Fibroblast of skin of right biceps (primary cell): ENCODE results near the gene FOSL2.

Experiments used
- DNase-seq: peaks from one replicate; pipeline ENCODE4 v3.0.0-alpha.2; 2013

Gene FOSL2

DNA sequence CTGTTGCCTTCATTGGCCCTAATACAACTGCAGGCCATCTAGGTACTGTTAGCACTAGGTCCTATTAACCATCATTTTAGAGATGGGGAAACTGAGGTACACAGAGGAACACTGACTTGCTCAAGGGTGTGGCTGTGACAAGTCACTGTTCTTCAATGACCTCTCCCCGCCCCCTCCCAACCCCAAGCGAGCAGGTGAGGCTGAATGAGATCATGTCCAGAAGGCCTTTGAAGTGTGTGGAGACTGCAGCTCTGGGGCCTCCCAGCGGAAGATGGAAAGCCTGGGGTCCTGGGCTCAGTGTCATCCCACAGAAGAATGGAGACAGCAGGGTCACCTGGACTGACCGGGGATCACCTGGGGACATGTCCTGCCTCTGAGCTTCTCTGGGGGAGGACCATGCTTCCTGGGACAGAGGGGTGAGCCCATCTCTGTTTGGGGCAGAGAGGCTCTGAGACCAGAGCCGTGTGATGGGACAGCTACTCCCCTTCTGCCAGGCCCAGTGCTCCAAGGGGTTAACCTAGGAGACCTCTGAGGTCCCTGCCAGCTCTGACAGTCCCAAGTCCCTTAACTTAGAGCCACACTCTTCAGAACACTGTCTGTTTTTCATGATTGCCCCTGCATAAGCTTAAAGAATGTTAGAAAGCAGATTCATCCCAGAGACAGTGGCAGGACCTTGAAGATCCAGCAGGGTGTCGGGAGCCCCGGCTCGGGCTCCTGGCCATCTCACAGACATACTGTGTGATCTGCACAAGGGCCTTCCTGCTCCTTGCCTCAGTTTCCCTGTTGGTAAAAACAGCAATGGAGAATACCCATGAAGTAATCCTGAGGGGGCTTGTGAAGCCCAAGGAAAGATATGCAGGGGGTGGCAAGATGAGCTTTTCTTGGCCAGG is 16.7 kb upstream of the FOSL2 start:
- DNase-seq: no peak

DNA sequence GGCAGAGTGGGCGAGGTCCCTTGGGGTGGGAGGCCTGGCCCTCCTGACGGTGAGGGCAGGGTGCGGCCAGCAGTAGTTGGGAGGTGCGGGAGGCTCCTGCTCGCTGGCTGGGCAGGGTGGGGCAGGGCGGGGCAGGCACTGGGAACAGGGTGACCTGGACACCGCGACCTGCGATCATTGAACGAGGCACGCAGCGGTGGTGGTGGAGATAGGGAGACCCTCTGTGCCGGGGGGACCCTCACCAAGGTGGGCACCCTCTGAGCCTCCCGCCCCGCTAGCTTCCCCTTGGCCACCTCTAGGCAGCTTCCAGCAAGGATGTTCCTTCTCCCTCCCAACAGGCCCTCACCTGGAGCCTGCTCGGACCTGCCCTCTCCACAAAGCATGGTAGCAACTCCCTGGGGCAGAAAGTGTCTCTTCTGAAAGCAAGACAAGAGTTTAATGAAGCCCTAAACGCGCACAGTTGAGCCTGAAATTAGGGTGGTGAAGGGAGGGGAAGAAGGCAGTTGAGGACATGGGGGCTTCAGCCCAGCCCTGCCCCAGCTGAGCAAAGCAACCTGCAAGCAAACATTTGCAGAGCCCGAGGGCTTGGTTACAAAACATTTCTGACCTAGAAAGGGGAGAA is 15.4 kb upstream of the FOSL2 start:
- no peak for DNase-seq

DNA sequence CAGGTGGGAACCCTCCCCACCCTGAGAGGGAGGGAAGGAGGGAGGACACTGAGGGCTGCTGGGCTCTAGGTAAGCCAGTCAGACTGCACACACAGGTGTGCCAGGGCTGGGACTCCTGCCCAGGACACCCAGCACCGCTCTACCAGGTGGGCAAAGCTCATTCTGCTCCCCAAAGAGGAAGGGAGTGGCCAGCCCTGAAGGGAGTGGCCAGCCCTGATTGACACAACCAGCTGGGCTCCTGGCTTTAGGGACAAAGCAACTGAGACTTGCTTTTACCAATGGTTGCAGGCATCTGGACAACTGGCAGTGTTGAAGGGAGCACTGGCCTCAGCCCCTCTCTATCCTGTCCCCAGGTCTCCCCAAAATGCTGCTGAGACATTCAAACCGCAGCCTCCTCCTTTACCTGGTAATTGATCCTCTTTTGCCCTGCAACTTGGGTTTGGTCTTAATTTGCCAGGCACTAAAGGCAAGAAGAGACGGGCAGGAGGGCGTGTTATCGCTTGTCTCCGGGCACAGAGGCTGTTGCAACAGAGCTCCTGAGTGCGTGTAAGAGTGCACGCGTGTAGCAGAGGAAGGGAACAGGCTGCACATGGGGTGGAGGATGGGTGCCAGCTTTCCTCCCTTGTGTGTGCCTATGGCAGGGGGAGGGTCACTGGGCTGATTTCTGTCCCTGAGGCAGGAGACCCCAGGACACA is 14.5 kb upstream of the FOSL2 start:
- DNase-seq: no peak

DNA sequence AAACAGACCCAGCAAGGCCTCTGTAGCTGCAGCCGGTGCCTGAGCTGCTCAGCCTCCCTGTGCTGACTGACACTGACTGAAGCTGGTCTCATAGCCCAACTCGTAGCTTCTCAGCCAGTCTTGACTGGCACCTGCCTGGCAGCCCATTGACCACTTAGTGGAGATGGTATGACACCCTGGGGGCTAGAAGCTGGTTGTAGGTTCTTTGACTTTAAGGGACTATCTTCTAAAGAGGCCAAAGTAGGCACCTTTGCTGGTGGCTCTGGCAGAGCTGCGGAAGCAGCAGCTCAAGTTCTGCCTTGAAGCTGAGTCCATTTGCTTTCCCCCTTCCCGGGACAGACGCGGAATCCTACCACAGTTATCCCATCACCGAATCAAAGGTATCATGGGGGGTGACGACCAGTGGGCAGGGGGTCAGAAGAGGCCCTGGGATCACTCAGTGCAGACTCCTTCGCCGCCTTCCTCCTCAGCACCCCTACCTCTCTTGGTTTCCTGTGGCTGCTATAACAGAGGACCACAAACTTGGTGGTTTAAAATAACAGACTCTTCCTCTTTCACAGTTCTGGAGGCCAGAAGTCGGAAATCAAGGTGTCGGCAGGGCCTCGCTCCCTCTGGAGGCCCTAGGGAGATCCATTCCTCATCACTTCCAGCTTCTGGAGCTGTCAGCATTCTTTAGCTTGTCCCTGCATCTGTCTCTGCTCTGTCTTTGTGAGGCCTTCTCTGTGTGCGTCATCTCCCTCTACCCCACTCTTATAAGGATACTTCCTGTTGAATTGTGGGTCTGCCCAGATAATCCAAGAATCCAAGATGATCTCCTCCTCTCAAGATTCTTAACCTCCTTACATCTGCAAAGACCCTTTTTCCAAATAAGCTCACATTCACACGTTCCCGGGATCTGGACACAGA is 13.7 kb upstream of the FOSL2 start:
- DNase-seq: peak; percentile 52

DNA sequence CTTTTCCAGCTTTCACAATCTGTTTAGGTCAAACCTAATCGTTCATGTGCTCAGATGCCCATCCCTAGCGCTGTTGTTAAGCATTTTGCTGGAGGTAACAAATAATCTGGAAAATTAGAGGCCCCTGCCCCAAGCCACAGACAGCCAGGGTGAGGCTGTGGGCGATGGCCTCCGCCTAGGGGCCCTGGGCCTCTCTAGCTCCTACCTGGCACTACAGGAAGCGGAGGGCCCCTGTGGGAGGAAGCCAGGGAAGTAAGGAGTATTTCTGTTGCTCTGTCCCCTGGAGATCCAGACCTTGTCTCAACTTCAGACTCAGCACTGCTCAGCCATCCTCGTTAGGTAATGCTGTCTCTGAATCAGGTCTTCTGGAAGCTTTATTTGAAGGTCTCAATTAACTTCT is 12.4 kb upstream of the FOSL2 start:
- no peak for DNase-seq

DNA sequence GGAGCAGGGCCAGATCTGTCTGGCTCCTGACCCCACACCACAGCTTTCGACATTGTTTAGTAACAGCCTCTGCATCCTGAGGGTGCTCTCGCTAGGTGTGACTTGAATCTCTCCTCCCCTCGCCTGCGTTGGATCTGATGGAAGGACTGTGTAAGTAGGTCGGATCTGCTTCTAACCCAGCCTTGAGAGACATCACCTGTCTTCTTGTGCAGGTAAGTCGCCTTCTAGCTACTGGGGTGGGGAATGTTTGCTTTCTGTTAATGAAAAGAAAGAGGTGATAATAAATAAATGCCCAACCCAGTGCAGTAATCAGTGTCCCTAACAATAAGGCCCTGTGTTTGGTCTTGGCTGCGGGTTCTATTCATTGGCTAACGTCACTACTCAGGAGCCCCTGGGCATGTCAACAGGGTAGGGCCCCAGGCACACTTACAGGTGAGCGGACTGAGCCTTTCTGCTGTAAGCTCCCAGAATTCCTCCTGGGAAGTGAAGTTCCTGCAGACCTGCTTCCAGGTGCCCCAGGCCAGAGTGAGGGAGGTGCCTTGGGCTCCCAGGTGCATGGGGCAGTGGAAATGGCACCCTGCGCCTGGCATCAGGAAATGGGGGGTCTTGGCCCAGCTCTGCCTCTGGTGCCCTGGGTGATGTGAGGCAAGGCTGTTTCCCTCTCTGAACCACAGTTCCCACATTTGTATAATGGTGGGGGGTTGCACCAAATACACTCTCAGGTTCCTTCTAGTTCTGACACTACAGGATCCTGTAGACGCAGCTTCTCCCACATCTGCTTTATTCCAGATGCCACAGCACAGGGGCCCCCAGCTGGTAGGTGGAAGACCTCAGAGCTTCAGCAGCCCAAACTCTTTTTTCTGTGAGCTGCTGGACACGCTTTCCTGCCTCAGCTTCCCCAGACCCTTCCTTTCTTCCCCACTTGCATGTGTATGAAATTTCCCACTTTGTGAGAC is 11.2 kb upstream of the FOSL2 start:
- DNase-seq: no peak

DNA sequence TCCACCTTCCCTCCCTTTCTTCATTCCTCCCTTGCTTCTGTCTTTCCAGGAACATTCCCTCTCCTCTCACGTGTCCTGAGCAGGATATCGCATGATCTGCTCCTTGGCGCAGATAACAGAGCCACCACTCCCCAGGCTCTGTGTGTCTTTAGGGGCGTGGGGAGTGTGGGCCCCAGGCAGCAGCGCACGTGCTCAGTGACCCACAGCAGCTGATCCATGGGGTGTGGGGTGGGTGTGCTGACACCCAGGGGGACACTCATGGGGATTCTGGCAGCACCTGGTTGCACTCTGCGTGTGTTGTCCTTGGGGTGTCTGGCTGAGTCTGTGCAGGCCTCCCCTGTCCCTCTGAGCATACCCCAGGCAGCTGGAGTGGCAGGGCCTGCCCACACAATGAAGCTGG is 9.9 kb upstream of the FOSL2 start:
- DNase-seq: no peak

DNA sequence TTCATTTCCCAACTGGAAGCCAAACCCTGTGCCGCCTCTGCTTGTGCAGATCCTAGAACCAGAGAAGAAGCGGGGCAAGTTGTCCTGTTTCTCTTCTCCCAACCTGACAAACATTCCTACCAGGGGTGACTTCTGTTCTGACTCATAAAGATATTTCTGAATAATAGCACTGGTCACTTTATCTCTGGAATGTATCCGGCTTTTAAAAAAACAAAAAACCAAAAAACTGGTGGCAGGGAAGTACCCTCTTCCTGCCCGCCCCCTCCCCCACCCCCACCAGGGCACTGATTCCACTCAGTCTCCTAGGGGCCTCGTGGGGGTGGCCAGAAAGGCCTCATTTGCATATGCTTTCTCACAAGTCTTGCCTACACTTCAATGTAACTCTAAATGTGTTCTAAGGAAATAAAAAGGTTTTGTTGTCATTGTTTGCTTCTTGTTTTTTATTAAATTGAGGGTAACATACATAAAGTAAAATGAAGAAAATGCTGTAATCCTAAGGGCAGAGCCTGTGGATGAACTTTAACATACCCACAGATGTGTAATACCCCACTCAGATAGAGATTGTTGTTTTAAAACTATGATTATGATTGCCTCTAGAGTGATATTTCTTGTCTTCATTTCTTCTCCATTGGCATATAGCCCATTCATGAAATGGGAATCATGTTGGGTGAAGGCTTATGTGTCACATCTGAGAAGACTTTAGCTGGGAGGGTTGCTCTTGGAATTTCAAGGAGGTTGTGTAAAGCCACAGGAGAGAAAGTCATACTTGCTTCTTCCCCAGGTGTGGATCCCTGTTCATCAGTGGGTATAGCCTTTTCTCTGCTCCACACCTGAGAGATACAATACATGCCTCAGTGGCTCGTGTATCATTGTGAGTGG is 5.3 kb upstream of the FOSL2 start:
- peak; percentile 57 for DNase-seq

DNA sequence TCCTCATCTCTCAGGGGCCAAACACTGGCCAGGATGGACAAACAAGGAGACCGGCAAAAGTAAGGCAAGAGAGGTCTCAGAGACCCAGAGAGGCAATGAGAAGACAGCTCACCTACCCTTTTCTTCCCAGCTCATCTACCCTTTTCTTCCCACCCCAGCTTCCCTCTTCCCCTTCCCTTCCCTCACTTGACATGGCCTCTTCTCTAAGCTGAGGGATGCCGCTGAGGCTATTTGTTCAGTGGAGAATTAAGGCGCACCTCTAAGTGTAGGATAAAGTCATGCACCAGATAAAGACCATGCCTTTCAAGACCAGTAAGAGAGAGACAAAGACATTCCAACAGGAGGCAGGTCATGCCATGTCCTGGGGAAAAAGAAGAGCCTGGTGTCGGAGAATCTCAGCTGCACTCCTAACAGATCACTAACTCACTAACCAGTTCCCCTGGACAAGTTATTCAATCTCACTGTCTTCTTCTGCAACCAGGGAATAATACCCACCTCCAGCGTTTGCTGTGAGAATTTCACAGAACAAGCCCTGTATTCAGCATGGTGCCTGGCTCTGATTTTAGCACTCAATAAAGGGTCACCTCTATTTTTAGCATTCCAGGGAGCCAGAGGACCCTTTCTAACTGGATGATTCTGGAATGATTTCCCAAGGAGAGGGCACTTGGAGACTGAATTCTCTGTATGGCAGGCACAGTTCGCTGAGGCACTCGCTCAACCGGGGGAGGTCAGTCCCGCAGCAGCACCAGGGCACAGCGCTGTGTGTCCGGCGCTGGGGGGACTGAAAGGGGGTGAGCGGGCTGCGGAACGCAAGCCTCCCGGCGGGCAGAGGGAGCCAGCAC is 3.0 kb upstream of the FOSL2 start:
- DNase-seq: no peak

DNA sequence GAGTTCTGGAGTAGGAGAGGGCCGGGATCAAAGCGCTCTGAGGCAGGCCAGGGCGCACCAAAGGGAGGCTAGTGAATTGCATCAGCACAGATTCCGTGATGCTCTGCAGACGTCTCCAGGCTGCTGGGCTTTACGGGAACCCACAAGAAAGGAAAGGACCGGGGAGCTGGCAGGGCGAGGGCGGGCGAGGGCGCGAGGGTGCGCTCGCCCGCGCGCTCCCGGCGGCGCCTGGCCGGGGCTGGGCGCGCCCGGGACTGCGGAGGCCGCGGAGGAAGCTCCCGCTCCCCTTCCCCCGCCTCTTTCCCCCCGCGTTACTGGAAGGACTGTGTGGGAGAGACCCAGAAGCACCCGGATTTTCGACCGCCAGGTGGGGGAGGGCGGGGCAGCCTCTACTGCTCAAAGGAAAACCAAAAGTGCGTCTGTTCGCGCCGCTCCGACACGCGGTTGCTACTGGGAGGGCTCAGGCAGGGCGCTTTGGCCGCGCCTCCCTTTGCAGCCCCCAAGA is 2.4 kb upstream of the FOSL2 start:
- peak; percentile 95 for DNase-seq

DNA sequence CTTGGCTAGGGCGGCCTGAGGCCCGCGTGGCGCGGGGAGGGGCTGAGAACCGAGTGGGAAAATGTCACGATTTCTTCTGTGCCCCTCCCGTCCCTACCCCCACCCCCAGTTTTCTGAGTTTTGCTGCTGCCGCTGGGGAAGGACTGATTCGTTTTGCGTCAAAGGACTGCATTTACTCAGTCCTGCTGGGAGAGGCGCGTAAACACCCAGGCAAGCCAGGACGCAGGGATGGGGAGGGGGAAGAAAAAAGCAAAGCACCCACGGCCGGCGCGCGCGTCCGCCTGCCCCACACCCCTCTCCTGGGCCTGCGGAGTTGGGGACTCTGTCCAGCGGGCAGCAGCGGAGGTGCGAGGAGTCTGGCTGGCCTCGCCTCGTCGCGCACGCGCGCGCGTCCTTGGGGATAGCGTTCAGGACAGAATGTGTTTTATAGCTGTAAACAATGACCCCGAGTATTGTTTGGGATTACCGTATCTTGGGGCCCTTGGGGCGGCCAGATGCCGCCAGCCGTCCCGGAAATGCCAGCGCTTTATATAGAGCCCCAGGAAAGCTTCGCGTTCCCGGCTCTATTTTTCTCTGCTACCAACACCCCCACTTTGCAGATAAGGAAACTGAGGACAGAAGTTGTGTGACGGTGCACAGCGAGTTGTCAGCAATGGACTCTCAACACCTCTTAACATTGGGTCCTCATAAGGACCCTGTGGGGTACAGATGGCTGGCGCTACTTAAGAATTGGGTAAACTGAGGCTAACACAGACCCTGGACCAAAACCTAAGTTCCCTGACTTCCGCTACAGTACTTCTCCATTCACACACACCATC is 1.7 kb upstream of the FOSL2 start:
- DNase-seq: peak; percentile 96

DNA sequence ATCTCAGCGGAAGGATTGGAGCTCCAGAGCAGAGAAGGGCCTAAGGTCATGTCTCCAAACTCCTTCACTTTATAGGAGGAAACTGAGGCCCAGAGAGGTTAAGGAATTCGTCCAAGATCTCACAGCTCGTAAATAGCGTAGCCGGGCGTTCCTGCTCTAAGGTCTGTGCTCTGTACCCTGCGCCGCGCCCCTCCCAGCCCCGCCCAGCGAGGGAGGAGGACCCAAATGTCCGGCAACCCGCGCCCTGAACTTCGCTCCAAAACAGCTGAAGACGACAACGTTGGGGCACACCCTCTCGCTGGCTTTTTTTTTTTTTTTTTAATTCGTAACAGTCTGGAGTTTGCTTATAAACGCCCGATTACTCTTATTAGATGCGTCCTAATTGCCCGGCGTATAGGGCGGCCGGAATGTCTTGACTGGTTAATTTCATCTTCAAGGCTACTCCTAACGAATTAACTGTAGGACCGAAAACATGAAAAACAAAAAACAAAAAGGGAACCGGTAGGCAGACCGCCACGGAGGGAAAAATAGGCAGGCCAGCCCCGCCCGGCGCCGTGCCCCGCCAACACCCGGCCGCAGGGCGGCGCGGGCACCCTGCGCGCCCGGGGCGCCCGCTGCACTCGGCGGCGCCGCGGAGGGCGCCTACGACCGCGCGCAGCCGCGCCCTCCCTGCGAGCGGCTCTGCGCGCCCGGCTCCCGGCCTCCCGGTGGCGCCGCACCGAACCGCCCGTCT is 928 bp upstream of the FOSL2 start:
- peak; percentile 92 for DNase-seq

DNA sequence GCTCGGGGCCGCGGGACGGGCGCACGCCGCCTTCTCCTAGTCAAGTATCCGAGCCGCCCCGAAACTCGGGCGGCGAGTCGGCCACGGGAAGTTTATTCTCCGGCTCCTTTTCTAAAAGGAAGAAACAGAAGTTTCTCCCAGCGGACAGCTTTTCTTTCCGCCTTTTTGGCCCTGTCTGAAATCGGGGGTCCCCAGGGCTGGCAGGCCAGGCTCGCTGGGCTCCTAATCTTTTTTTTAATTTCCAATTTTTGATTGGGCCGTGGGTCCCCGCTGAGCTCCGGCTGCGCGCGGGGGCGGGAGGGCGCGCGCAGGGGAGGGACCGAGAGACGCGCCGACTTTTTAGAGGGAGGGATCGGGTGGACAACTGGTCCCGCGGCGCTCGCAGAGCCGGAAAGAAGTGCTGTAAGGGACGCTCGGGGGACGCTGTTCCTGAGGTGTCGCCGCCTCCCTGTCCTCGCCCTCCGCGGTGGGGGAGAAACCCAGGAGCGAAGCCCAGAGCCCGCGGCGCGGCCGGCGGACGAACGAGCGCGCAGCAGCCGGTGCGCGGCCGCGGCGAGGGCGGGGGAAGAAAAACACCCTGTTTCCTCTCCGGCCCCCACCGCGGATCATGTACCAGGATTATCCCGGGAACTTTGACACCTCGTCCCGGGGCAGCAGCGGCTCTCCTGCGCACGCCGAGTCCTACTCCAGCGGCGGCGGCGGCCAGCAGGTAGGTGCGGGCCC is 617 bp downstream of the FOSL2 start:
- DNase-seq: peak; percentile 69

DNA sequence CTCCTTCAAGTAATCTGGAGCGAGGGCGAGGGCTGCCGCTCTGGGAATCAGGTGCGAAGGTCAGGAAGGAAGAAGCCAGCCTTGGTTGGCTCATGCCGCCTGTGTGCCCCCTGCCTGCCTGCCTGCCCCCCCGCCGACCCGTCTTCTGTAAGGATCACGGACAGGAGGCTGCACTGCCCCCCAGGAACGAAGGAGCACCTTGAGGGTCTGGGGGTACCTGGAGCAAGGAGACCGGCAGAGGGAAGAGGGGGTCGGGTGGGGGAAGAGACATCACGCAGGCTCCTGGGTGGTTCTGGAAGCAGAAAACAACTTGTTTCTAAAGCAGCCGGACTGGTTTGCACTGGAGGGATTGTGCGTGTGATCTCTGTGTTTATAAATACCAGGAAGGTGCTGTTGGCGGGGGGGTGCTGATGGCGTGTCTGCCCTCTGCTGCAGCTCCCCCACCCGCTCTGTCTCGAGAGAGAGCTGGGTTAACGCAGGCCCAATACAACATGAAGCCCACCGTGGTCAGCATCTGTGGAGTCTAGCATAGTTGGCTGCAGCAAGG is 1.7 kb downstream of the FOSL2 start:
- peak; percentile 66 for DNase-seq

DNA sequence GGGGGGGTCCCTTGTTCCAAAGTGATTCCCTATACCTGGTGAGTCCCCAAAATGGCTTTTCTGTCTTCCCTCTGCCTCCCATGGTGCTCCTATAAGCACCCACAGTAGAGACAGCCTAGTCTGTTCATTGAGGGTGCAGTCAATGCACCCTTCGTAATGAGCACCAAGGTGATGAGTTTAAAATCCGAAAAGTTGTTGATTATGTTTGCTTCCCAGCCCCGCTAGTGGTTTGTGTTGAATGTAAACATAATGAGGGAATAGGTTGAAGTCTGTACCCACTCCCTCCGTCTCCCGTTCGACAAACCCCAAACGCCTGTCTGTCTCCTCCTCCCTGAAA is 2.3 kb downstream of the FOSL2 start:
- DNase-seq: no peak

DNA sequence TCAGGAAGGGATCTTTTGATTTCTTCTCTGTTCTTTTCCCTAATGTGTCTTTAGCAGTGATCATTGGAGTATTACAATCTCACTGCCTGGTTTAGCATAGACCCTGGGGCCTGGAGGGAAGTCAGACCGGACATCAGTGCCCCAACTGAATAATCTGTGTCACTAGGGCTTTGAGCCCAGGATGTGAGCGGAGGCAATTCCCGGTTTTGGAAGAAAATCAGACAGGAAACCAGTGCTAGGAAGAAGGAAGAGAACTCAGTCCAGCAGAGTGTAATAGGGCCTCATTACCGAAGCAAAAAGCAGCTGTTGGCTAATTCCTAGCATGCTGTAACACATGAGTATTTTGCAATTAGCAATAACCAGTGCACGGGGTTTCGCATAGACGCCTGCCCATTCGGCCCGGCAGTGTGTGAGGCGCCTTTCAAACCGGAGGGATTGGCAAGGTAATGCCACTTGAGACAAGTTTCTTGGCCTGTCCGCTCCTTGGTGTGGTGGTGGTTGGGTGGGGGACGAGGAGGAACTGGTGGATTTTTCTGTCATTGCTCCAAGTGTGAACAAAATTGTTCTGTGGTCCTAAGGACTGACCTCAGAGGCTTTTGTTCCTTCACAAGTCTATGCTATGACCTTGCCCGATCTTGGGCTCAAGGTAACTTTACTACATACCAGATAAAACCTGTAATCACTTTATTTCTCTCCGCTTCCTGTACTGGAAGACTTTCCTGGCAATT is 2.8 kb downstream of the FOSL2 start:
- peak; percentile 64 for DNase-seq
